ENCODE measurements around the gene ADAM15. TPM values are rescaled to one million over a fixed set of nuclear protein-coding genes. Genes with fewer than 3 reads are reported as not detected.

Gene ADAM15
- total and polyA plus RNA-seq, 2 of the 8 experiments (the other 6 are each of a cell fraction or from before 2014, with no cell fraction given): 32.9 to 37.6 TPM

DNA sequence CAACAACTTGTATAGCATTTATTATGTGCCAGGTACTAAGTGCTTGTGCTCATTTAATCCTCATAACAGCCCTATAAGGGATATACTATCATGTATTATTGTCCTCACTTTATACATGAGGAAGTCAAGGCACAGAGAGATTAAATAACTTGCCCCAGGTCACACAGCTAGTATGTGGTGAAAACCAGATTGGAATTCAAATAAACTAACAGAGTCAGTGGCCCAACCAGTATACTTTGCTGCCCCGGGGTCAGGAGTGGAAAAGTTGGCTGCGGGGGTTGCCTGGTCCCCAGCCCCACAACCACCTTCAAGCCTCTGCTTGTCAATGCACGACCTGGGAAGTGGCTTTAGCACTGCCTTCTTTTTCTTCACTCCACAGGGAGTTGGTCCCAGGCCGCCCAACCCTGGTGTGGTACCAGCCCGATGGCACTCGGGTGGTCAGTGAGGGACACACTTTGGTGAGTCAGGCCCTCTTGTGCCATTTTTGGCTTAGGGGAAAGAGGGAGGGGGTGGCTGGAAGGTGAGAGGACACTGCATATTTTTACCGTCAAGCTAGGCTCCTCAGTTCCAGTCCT lies 2.5 kb downstream of the ADAM15 start (continued):
- TF ChIP-seq ATF2 (IDR thresholded peaks at IDR 0.05; ENCODE audit: low read length) (no peak), SP2 (IDR thresholded peaks at IDR 0.05; ENCODE audit: low read length) (no peak)

Data from H1 (cell line).